Pulmonary artery endothelial cell (primary cell): Measurements from ENCODE around the gene SSR1. TPM values are rescaled to one million over a fixed set of nuclear protein-coding genes. Genes with fewer than 3 reads are reported as not detected.

Experiments used
- DNase-seq: peaks from one replicate; pipeline ENCODE4 v3.0.0-alpha.2; 2011; ENCODE audit warnings: low read depth, low spot score
- total RNA-seq: library from RNA; depleted of rRNA; stranded (reverse); fragments of >200 nt; gene quantifications from 2 replicates; pipeline ENCODE4 v1.2.3, GENCODE V29; 2014

The SSR1 gene
- total RNA-seq, 1 donor from 2014 or later = 129 TPM

GRCh38 chr6:7258231-7258763, 54.7 kb downstream of the SSR1 start:
- DNase-seq = no peak

GRCh38 chr6:7257521-7258230, 55.3 kb downstream of the SSR1 start:
- DNase-seq = no peak

- DNase-seq = no peak
These were observed 56.2 kb downstream of the SSR1 start for GRCh38 chr6:7256785-7257184.

- no peak for DNase-seq
These were observed 57.1 kb downstream of the SSR1 start for GRCh38 chr6:7255918-7256317.

GRCh38 chr6:7254980-7255835, 57.8 kb downstream of the SSR1 start:
- no peak for DNase-seq

- DNase-seq = no peak
These were observed 60.6 kb downstream of the SSR1 start for GRCh38 chr6:7252390-7252789.

GRCh38 chr6:7251646-7252260, 61.2 kb downstream of the SSR1 start:
- no peak for DNase-seq

- no peak for DNase-seq
These were observed 62.2 kb downstream of the SSR1 start for GRCh38 chr6:7250812-7251211.

GRCh38 chr6:7249946-7250643, 62.9 kb downstream of the SSR1 start:
- no peak for DNase-seq

- no peak for DNase-seq
These were observed 63.6 kb downstream of the SSR1 start for GRCh38 chr6:7249391-7249790.

- no peak for DNase-seq
These were observed 65.2 kb downstream of the SSR1 start for GRCh38 chr6:7247828-7248227.

- no peak for DNase-seq
These were observed 65.9 kb downstream of the SSR1 start for GRCh38 chr6:7247179-7247456.

- no peak for DNase-seq
These were observed 66.4 kb downstream of the SSR1 start for GRCh38 chr6:7246401-7247178.

GRCh38 chr6:7245668-7246393, 67.2 kb downstream of the SSR1 start:
- DNase-seq = no peak

- DNase-seq = no peak
These were observed 69.6 kb downstream of the SSR1 start for GRCh38 chr6:7243179-7243981.

GRCh38 chr6:7242835-7243178, 70.2 kb downstream of the SSR1 start:
- no peak for DNase-seq

- DNase-seq = no peak
These were observed 71.0 kb downstream of the SSR1 start for GRCh38 chr6:7241709-7242645.

GRCh38 chr6:7241160-7241559, 71.8 kb downstream of the SSR1 start:
- no peak for DNase-seq
